Thoracic aorta (tissue), 2 donors: Measurements from ENCODE around the gene COL1A2. TPM values are rescaled to one million over a fixed set of nuclear protein-coding genes. Genes with fewer than 3 reads are reported as not detected.

Source experiments
- ATAC-seq: fragments of 150-250 bp; one replicate; pipeline ENCODE4 v1.8.0; 2017; ENCODE audit warnings: low read depth; ENCODE audit not compliant: insufficient number of reproducible peaks, low FRiP score
- DNase-seq: peaks from one replicate; pipeline ENCODE4 v3.0.0-alpha.2; 2020; ENCODE audit warnings: low spot score
- H3K27ac ChIP-seq, 2 donors: fragments of 200-600 bp; sonication (generic); 1 replicate in 1 of 2; 2 replicates in 1 of 2; pipeline ENCODE4 v1.5.1; 2016; ENCODE audit warnings: mild to moderate bottlenecking in 2 of 2, moderate library complexity in 2 of 2
- H3K27me3 ChIP-seq: fragments of 200-600 bp; sonication (generic); replicated peaks from 2 replicates; pipeline ENCODE4 v1.6.0; 2016; ENCODE audit warnings: mild to moderate bottlenecking; ENCODE audit not compliant: insufficient read depth
- H3K36me3 ChIP-seq: fragments of 200-600 bp; sonication (generic); one replicate; pipeline ENCODE4 v1.5.1; 2016
- H3K4me1 ChIP-seq, 2 donors: fragments of 200-600 bp; sonication (generic); 1 replicate in 1 of 2; 2 replicates in 1 of 2; pipeline versions ENCODE4 v1.5.1 to v1.6.0; 2016; ENCODE audit warnings: low read depth in 2 of 2, mild to moderate bottlenecking in 1 of 2; ENCODE audit not compliant: control insufficient read depth in 1 of 2
- H3K4me3 ChIP-seq: fragments of 200-600 bp; sonication (generic); 2 replicates; pipeline ENCODE4 v1.5.1; 2016; ENCODE audit warnings: mild to moderate bottlenecking
- H3K9me3 ChIP-seq: fragments of 200-600 bp; sonication (generic); 2 replicates; pipeline ENCODE4 v1.5.1; 2016
- total RNA-seq, 2 donors: library from RNA; depleted of rRNA; stranded (reverse); fragments of >200 nt; gene quantifications; one replicate each; pipeline versions ENCODE4 v1.1.0 to v1.2.3, GENCODE V29; 2016
- TF ChIP-seq, protein P1 (sequence below): fragments of 200-600 bp; sonication (generic); IDR thresholded peaks from one replicate; pipeline ENCODE4 v1.5.1; 2019; ENCODE audit warnings: antibody characterized with exemption

The COL1A2 gene
- total RNA-seq: 1,000 to 10,000 TPM; 1,117 to 1,356 TPM

DNA sequence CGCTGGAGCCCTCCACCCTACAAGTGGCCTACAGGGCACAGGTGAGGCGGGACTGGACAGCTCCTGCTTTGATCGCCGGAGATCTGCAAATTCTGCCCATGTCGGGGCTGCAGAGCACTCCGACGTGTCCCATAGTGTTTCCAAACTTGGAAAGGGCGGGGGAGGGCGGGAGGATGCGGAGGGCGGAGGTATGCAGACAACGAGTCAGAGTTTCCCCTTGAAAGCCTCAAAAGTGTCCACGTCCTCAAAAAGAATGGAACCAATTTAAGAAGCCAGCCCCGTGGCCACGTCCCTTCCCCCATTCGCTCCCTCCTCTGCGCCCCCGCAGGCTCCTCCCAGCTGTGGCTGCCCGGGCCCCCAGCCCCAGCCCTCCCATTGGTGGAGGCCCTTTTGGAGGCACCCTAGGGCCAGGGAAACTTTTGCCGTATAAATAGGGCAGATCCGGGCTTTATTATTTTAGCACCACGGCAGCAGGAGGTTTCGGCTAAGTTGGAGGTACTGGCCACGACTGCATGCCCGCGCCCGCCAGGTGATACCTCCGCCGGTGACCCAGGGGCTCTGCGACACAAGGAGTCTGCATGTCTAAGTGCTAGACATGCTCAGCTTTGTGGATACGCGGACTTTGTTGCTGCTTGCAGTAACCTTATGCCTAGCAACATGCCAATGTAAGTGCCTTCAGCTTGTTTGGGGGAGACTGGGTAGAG is at the start of gene COL1A2:
Gene COL1A2, plus strand, starts transcription at position 459 of the 704 bp plus-strand sequence. Its CDS starts 137 bp downstream, at position 596.
- H3K4me3 ChIP-seq: peak within 1 kb of the TSS; percentile 74
- ATAC-seq (peak; percentile 75), DNase-seq (peak; percentile 58)
- H3K27me3 ChIP-seq: no peaks in the 10 kb centered on the region
- peak within 1 kb of the TSS; percentile 93 to 97 for H3K27ac ChIP-seq
- TF ChIP-seq, protein P1, sequence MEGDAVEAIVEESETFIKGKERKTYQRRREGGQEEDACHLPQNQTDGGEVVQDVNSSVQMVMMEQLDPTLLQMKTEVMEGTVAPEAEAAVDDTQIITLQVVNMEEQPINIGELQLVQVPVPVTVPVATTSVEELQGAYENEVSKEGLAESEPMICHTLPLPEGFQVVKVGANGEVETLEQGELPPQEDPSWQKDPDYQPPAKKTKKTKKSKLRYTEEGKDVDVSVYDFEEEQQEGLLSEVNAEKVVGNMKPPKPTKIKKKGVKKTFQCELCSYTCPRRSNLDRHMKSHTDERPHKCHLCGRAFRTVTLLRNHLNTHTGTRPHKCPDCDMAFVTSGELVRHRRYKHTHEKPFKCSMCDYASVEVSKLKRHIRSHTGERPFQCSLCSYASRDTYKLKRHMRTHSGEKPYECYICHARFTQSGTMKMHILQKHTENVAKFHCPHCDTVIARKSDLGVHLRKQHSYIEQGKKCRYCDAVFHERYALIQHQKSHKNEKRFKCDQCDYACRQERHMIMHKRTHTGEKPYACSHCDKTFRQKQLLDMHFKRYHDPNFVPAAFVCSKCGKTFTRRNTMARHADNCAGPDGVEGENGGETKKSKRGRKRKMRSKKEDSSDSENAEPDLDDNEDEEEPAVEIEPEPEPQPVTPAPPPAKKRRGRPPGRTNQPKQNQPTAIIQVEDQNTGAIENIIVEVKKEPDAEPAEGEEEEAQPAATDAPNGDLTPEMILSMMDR: no peak
- peaks cover 20 to 39% of the 10 kb centered on the region in 2 donors for H3K4me1 ChIP-seq
- H3K36me3 ChIP-seq: peaks cover 8% of the 10 kb centered on the region
- H3K9me3 ChIP-seq: no peaks in the 10 kb centered on the region

GRCh38 chr7:94345907-94346306 is 48.8 kb upstream of the COL1A2 start:
- H3K36me3 ChIP-seq: no peaks in the 10 kb centered on the region
- no peak overlapping the region for H3K27ac ChIP-seq
- no peaks in the 10 kb centered on the region for H3K9me3 ChIP-seq
- DNase-seq: no peak
- peaks cover 7 to 33% of the 10 kb centered on the region in 2 donors for H3K4me1 ChIP-seq
- TF ChIP-seq, protein P1: no peak
- no peak overlapping the region for H3K4me3 ChIP-seq
- ATAC-seq: no peak
- H3K27me3 ChIP-seq: no peaks in the 10 kb centered on the region

DNA sequence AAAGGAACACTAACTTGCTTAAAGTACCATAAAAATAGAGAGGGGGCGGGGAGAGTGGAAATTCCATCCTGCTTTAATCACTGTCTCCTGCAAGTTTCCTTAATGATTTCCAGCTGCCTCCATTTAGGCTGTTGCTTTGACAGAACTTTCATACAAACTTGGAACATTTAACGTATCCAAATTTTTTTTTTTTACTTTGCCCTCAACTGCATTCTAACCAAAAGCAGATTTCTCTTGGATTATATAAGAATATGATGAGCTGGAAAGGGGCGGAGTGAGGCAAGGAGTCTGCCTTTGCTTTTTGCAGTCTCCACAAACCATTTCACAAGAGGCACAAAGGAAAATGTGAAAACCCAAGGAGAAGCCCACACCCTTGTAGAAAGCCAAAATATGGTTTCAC is 46.6 kb upstream of the COL1A2 start:
- H3K27me3 ChIP-seq: no peaks in the 10 kb centered on the region
- no peaks in the 10 kb centered on the region for H3K9me3 ChIP-seq
- H3K4me1 ChIP-seq: peaks cover 7 to 25% of the 10 kb centered on the region in 2 donors
- H3K27ac ChIP-seq: peak overlapping the region; percentile 70 to 84
- peak overlapping the region; percentile 57 for H3K4me3 ChIP-seq
- TF ChIP-seq, protein P1: no peak
- peak; percentile 56 for ATAC-seq
- no peaks in the 10 kb centered on the region for H3K36me3 ChIP-seq
- no peak for DNase-seq

DNA sequence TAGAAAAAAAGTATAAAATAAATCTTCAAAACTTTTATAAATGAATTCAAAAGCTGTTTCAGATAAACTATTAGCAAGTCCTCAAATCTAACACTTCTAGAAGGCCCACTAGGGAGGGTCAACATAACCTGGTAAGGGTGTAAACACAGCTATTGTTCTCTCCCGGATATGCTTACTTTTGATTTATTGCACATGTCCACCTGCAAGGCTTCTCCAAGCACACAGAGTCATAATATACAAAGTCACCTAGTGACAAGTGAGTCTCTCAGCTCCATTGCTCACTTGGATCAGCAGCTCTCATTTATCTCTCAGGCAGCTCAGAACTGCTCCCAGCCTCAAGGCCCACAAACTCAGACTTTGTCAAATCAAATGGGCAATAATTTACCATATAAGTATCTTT is 44.0 kb upstream of the COL1A2 start:
- TF ChIP-seq, protein P1: no peak
- Histone ChIP-seq H3K4me1 (peaks cover 15 to 42% of the 10 kb centered on the region in 2 donors), H3K27me3 (no peaks in the 10 kb centered on the region), H3K27ac (no peak overlapping the region), H3K9me3 (no peaks in the 10 kb centered on the region), H3K36me3 (no peaks in the 10 kb centered on the region), H3K4me3 (no peak overlapping the region)
- ATAC-seq (no peak), DNase-seq (no peak)

DNA sequence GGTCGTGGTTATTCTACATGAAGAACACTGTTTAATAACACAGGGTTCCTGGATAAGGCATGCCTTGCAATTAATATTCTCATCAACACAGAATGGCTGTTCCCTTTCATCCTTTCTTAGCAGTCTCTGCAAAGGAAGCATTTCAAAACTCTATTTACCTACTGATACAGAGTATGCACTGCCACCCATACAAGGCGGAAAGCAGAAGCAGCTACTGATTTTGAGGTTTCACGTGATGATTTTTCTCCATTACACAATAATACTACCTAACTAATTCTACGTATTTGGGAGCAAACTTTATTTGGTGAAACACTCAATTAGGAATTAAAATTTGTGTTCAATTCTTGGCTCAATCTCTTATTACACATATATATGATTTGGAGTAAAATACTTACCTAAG is 43.0 kb upstream of the COL1A2 start:
- Histone ChIP-seq H3K4me1 (peaks cover 17 to 41% of the 10 kb centered on the region in 2 donors), H3K27ac (no peak overlapping the region), H3K9me3 (no peaks in the 10 kb centered on the region), H3K27me3 (no peaks in the 10 kb centered on the region), H3K36me3 (no peaks in the 10 kb centered on the region), H3K4me3 (no peak overlapping the region)
- TF ChIP-seq, protein P1: no peak
- DNase-seq: no peak
- ATAC-seq: no peak
